Activated T-cell treated with anti-CD3 and anti-CD28 coated beads, Interleukin-2, amount 50 U/mL, for 48 hours (primary cell): ENCODE measurements around the gene PNMT.
"Not testable (repeated sequence)": the region's sequence is repeated elsewhere in the genome, so short reads cannot be mapped to it uniquely, and the experiment has no call there.

ENCODE experiments used
- DNase-seq, 2 experiments: peaks; one replicate each; pipeline ENCODE4 v3.0.0-alpha.2; 2020

Gene PNMT

DNA sequence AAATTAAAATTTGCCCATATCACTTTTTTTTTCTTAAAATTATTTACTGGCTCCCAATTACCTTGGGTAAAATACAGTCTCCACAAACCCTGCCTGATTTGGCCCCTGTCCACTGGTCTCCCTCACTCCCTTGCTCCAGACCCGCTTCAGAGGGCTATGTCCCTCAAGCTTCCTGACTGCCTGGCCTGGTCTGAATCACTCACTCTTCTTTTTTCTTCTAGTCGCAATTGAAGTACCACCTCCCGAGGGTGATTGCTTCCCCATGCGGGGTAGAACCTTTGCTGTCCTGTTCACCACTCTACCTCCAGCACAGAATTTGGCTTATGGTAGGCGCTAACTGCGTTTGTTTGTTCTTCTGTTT lies 20.2 kb downstream of the PNMT start:
- DNase-seq, result no peak

DNA sequence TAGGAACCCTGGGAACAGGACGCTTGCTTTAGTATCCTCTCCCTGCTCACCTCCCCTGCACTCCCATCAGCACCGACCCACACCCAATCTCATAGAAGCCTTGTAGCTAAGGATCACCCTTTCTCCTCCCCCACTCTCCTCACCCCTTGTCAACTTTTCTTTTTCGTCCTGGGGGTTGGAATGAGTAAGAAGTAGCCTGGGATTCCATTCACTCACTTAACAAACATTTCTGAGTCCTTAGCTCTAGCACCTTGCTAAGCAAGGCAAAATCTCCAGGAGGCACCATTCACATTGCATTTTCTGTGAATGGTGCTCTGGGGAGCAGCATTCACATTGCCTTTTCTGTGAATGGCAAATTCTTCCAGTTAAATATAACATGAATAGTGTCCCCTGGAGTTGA lies 20.7 kb downstream of the PNMT start:
- no peak for DNase-seq

DNA sequence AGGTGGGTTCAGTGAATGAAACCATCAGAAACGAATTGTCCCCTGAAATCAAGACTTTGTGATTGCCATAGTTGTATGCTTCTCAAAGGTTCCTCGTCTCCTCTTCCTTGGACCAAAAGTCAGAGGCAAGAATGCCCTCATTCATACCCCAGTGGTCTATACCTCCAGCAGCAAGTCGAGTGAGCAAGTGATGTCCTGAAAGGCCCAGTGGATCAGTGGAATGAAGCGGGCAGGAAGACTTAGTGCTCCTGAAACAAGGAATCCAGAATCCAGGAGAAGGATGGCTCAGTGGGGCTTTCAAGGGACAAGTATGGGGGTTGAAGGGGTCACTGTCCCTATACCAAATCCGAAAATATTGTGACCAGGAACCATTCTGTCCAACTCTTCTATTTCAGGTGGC lies 26.3 kb downstream of the PNMT start:
- DNase-seq, result no peak

DNA sequence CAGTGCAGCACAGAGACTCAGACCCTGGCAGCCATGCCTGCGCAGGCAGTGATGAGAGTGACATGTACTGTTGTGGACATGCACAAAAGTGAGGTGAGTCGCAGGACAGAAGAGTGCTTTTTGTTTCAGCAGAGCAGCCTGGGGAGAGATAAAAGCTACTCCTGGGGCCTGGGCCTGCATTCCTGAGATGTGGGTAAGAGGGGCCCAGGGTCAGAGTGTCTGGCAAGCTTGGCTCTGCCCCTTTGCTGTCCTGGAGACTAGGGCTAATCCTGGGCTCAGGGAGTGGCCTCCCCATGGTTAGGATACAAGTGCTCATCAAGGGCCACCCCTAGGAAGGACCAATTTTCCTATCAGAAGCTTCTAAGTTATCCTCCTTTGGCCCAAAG lies 26.8 kb downstream of the PNMT start:
- DNase-seq, result no peak

DNA sequence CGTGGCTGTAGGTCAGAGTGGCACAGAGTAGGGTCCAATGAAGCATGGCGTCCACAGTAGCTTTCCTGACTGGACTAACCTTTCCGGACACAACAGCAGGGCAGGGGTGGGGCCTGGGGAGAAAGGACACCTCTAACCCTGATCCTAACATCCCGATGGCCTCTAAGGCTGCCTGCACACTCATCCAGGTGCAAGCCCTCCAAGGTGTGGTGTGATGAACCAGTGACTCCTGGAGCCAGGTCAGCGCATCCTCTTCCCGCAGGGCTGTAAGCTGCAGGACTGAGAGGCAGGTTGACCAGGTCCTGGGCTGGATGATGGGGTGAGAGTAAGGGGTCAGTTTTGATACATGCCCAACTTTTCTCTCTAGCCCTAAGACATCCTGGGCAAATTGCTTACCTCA lies 28.5 kb downstream of the PNMT start:
- DNase-seq, result no peak

DNA sequence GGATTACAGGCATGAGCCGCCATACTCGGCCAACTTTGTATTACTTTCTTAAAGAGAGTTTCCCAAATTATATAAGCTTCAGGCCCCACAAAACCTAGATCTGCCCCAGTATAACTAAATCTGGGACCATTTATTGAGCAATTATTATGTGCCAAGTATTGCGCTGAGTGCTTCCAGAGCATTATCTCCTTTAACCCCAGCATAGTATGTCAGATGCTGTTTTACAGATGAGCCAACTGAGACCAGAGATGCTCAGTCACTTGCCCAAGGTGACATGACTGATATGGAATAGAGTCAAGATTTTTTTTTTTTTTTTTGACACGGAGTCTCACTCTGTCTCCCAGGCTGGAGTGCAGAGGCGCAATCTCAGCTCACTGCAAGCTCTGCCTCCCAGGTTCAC lies 29.7 kb downstream of the PNMT start:
- DNase-seq, result no peak

DNA sequence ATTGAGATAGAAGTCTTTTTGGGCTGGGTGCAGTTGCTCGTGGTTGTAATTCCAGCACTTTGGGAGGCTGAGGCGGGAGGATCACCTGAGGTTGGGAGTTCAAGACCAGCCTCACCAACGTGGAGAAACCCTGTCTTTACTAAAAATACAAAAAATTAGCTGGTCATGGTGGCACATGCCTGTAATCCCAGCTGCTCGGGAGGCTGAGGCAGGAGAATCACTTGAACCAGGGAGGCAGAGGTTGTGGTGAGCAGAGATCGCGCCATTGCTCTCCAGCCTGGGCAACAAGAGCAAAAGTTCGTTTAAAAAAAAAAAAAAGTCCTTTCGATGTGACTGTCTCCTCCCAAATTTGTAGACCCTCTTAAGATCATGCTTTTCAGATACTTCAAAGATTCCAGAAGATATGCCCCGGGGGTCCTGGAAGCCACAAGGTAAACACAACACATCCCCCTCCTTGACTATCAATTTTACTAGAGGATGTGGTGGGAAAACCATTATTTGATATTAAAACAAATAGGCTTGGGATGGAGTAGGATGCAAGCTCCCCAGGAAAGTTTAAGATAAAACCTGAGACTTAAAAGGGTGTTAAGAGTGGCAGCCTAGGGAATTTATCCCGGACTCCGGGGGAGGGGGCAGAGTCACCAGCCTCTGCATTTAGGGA lies 31.0 kb downstream of the PNMT start:
- not testable (repeated sequence) for DNase-seq

DNA sequence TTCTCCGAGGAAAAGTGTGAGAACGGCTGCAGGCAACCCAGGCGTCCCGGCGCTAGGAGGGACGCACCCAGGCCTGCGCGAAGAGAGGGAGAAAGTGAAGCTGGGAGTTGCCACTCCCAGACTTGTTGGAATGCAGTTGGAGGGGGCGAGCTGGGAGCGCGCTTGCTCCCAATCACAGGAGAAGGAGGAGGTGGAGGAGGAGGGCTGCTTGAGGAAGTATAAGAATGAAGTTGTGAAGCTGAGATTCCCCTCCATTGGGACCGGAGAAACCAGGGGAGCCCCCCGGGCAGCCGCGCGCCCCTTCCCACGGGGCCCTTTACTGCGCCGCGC lies 31.5 kb downstream of the PNMT start, which contains the start of gene ERBB2:
TSS of gene ERBB2 (plus strand) at position 247 of the 330 bp plus-strand sequence. CDS start 175 bp downstream, outside the sequence.
- no peak for DNase-seq

DNA sequence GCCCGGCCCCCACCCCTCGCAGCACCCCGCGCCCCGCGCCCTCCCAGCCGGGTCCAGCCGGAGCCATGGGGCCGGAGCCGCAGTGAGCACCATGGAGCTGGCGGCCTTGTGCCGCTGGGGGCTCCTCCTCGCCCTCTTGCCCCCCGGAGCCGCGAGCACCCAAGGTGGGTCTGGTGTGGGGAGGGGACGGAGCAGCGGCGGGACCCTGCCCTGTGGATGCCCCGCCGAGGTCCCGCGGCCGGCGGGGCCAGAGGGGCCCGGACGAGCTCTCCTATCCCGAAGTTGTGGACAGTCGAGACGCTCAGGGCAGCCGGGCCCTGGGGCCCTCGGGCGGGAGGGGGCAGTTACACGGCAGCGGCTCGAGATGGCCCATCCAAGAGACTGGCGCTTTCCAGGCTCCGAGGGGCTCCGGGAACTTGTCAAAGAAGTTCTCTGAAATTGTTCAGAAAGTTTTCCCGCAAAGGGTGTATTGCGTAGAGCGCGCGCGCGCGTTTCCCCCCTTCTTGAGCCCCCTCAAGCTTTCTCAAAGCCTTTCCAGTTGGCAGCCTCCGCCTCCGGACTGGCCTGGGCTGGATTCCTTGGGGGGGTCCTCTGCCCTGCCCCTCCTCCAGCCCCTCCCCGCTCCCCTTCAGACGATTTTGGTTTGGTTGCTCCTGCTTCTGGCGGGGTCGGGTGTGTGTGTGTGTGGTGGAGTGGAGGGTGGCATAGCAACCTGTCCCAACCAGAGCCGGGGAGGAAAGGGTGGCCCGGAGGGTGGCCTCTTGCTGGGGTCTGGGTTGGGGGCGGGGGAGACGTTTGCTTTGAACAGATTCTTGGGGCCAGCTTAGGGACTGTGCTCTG lies 32.1 kb downstream of the PNMT start:
- DNase-seq, result no peak

DNA sequence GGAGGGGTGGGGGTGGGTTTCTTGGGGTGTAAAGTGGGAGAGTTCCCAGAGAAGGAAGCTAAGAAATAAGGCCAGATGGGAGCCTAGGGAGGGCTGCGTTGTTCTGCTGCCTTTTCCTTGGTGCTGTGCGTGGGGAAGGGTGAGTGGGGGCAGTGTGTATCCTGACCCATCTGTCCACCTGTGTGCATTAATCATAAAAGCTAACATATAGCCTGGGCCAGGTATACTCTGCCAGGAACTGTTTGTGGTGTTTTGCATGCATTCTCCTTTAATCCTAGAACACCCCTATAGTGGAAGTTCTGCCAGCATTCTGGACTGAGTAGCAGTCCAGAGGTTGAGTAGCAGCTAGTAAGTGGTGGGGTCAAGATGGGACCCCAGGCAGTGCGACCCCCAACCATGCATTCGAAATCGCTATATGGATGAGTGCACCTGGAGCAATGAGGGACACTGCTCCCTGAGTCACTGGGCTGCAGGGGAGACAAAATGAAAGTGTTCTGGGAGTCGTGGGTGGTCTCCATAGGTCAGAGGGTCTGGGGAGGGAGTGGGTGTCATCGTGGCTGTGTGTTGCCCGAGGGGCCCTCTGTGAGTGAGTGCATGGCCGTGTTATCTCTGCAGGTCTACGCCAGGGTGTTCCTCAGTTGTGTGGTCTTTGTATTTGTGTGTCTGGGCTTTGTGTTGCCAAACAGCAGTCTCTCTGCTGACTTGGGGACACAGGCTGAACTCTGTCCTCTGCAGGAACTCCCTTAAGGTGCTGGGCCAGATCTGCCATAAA lies 32.9 kb downstream of the PNMT start:
- DNase-seq, result no peak

DNA sequence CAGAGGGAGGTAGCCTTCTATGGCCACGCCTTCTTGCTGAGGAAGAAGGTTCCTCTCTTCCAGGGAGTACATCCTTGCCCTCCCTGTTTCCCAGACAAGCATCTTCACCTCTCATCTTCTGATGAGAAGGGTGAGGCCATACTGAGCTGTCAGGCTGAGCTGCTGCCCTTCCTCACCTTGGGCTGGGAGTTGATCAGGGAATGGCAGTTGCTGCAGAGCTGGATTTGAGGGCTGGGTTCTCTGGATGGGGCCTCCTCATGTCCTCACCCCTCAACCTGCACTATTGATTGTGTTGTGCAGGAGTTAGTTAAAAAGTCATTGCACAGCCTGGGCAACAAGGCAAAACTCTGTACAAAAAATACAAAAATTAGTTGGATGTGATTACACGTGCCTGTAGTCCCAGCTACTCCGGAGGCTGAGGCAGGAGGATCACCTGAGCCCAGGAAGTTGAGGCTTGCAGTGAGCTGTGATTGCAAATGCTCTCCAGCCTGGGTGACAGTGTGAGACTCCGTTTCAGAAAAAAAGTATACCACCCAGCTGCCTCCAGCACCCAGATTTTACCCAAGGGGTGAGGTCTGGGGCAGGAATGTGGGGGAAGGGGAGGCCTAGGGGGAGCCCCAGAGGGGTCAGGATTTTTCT lies 33.6 kb downstream of the PNMT start:
- DNase-seq, result no peak

DNA sequence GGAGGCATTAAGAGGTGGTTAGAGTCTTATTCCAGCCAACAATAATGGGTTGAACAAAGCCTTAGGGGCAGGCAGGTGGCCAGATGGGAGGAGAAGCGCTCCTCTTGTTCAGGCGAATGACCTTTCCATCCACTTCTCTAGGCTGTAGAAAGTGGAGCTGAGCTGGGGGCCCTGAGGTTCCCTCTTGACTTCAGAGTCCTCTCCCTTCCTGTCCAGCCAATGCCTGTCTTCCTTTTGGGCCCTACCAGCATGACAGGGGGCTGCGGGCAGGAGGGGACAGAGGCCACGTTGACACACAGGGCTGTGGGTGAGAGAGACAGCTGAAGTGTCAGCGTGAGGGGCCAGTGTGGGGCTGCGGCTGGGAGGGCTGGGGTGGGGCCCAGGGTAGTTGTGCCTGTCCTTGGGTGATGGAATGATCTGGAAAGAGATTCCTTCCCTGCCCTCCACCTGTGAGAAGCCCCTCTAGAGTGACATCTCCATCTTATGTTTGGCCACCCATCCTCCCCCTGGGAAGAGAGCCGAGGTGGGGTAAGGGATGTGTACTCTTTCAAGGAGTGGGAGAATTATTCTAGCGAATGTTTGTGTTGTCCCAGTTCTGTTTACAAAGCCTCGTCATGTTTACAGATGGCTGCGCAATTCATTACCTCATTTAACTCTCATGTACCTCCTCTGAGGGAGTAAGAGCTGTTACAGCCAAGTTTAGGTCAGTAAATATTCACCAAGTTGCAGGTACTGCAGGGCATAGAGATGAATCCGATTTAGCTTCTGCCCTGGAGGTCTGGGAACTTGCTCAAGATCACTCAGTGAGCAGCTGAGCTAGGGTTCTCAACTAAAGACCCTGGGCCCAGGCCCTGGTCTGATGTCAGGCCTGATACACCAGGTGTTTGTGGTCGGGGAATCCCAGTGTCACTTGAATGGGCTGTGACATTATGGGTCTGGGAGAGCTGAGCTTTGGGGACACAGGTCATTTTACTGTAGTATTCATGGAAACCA lies 34.9 kb downstream of the PNMT start:
- DNase-seq, result no peak

DNA sequence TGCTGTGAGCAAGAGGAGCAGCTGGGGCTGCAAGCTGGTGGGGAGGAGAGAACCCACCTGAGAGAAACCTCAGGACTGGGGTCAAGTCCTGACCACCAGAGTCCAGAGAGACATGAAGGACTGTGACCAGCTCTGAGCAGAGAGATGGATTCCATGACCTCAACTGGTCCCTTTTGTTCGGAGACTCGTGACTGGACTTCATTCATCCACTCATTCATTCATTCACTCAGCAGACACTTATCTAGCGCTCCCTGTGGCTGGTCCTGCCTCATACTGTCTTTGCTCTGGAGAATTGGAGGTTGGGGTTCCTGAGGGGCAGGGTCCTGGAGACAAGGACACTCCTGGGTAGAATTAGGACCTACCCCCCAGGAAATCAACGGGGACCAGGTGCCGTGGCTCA lies 35.7 kb downstream of the PNMT start:
- no peak for DNase-seq

DNA sequence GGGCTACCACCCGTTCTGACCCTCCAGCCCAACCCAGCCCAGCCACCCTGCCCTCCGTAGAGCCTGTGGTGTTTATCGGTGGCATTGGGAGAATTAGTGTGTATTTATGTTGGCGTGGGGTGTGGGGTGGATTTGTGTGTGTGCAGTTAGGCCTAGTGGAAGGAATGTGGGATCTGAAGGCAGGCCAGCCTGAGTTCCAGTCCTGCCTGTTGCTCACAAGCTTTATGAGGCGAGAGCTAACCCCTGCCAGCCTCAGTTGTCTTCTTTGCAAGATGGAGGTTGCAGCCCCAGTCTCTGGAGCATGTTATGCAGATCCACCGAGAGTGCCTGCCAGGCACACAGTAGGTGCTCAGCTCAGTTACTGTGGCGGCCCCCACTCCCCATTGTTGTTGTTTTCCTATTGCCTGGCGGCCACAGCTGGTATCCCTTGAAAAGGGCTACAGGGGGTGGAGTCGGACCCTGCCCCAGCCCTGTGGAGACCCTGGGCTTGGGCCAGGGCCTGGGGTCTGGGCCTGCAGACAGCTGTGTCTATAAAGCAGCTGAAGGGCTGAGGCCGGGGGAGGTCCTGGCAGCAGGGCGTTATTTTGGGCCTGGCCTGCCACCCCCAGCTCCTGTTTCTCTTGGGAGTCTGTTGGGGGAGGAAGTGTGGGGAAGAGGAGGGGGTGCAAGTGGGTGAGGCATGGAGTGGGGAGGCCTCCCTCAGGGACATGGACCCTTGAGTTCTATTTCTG lies 36.7 kb downstream of the PNMT start:
- DNase-seq, result no peak

DNA sequence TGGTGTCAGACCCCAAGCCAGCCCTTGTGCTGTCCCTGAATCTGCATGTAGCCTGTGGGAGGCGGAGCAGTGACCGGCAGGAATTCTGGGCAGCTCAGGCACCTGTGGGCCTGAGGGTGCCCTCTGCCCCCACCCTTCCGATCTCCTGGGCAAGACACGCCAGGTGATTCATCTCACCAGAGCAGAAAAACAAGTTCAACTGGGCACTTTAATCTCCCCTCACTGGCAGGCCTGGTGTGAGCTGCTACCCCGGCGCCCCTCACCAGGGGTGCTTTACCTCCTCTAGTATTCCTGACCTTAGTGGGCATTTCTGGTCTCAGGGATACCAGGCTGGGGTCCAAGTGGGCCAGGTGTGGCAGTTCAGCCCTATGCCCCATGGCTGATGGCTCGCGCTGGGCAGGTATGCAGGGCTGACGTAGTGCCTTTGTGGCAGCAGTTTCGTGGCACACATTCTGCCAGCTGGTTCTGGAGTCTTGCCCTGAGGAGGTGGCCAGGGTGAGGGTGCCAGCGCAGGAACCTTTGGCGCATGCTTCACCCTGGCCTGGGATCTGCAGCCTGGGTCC lies 37.6 kb downstream of the PNMT start:
- no peak for DNase-seq

DNA sequence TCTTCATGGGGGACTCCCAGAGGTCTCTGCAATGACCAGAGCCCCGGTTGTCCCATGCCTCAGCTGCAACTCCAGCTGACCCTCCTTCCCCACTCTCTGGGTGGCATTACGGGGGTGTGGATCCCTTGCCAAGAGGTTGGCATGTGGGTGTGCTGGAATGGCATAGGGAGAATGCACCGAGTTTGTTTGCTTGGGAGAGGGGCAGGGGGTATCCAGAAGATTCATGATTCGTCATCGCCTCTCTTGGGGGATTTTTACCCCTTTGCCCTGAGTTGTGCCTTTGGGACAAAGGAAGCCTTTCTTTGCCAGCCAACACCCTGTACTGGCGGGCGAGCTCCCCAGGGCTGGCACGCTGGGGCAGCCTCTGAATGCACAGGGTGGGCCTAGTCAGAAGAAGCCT lies 38.1 kb downstream of the PNMT start:
- no peak for DNase-seq

DNA sequence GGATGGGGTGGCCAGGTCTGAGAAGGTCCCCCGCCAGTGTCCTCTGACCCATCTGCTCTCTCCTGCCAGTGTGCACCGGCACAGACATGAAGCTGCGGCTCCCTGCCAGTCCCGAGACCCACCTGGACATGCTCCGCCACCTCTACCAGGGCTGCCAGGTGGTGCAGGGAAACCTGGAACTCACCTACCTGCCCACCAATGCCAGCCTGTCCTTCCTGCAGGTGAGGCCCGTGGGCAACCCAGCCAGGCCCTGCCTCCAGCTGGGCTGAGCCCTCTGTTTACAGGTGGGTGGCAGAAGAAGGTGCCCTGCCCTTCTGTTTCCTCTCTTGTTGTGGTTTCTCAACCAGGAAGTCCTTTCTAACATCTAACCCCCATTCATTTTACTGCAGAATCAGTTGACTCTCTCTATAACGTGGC lies 38.7 kb downstream of the PNMT start:
- no peak for DNase-seq

DNA sequence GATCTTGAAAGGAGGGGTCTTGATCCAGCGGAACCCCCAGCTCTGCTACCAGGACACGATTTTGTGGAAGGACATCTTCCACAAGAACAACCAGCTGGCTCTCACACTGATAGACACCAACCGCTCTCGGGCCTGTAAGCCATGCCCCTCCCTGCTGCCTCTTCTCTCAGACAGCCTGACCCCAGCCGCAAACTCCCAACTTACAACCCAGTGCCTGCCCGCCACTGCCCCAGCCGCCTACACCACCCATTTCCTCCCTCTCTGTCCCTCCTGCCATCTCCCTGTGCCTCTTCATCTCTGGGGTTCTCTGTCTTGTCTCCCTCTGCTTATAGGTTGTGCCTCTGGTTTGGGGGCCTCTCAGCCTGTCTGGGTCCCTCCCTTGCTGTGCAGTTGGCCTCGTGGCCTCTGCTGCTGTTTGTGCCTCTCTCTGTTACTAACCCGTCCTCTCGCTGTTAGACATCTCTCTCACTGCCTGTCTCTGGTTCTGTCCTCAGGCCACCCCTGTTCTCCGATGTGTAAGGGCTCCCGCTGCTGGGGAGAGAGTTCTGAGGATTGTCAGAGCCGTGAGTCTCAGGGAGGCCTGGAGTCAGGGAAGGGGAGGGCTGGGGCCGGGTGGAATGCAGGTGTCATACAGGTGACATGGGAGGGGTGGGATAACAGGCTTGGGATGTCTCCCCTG lies 41.2 kb downstream of the PNMT start:
- no peak for DNase-seq

DNA sequence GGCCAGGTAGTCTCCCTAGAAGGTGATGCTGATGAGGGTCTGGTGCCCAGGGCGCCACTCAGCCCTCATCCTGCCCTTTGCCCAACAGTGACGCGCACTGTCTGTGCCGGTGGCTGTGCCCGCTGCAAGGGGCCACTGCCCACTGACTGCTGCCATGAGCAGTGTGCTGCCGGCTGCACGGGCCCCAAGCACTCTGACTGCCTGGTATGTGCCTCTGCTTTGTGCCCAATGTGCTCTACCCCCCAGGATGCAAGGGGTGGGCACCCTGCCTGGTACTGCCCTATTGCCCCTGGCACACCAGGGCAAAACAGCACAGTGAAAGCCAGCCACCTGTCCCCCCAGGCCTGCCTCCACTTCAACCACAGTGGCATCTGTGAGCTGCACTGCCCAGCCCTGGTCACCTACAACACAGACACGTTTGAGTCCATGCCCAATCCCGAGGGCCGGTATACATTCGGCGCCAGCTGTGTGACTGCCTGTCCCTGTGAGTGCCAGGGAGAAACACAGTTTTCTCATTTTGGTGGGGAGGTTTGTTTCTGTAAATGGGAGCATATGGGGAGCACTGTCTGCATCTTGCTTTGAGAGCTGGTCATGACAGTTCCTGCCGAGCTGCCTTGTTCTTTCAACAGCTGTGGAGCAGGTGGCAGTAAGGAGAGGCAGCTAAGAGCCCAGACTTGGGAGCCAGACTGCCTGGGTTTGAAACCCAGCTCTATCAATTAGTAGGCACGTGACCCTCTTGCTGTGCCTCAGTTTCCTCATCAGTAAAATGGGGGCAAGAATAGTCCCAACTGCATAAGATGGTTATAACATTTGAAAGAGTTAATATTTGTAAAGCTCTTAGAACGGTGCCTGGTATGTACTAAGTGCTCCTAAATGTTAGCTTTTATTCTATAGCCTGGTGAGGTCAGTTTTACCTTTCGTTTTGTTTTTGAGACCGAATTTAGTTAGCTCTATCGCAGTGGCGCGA lies 42.0 kb downstream of the PNMT start:
- no peak for DNase-seq
